OCI-LY7 (cell line): ENCODE data around the gene LCK.

Experiments
- CTCF ChIP-seq: fragments of 200-600 bp; sonication (generic); conservative IDR thresholded peaks from 2 replicates; pipeline ENCODE4 v1.5.1; 2014; ENCODE audit warnings: mild to moderate bottlenecking, antibody characterized with exemption, low read length, moderate library complexity, mixed read lengths
- EZH2phosphoT487 ChIP-seq: fragments of 200-600 bp; sonication (generic); IDR thresholded peaks from 2 replicates; pipeline ENCODE4 v1.6.1; 2018; ENCODE audit warnings: low read depth, borderline replicate concordance, mild to moderate bottlenecking, mixed run types, antibody characterized with exemption, low read length, moderate library complexity, mixed read lengths

- no peak for TF ChIP-seq CTCF
- no peak for TF ChIP-seq EZH2phosphoT487
These were observed 58.9 kb downstream of the LCK start for GRCh38 chr1:32309960-32310359.
